Naive thymus-derived CD8-positive, alpha-beta T cell (primary cell): ENCODE results near the gene SORCS2. TPM values are rescaled to one million over a fixed set of nuclear protein-coding genes. Genes with fewer than 3 reads are reported as not detected.
"Not testable (repeated sequence)": the region's sequence is repeated elsewhere in the genome, so short reads cannot be mapped to it uniquely, and the experiment has no call there.

Experiments used
- ATAC-seq, 2 donors: fragments of 150-1000 bp; cut with Tn5 transposase in 1 of 2; sonication (Bioruptor Pico), chemical (Tn5 transposase) in 1 of 2; 1 replicate in 1 of 2; 2 replicates in 1 of 2; pipeline ENCODE4 v1.10.0; 2021; ENCODE audit warnings: mild to moderate bottlenecking in 2 of 2, moderate library complexity in 2 of 2
- POLR2A ChIA-PET: fragments of 350-600 bp; sonication (Branson Sonifier 250); formaldehyde crosslinking; loops from one replicate; lab custom pipeline; 2021; ENCODE audit warnings: antibody characterized with exemption; lab: Charles Lee
- DNase-seq, 10 donors: peaks; one replicate each; pipeline versions ENCODE4 v3.0.0 to v3.0.0-alpha.2; 2020 to 2022
- H3K27ac Mint-ChIP-seq, 10 donors: one replicate each; pipeline ENCODE4 v1.8.0; 2020 to 2022; ENCODE audit warnings: mild to moderate bottlenecking in 10 of 10, mixed read lengths in 10 of 10, moderate library complexity in 4 of 10, inconsistent platforms in 1 of 10
- H3K27me3 Mint-ChIP-seq, 5 donors: one replicate each; pipeline ENCODE4 v1.8.0; 2021 to 2022; ENCODE audit warnings: mixed read lengths in 5 of 5
- H3K36me3 Mint-ChIP-seq, 3 donors: one replicate each; pipeline ENCODE4 v1.8.0; 2020 to 2022; ENCODE audit warnings: mixed read lengths in 3 of 3, mild to moderate bottlenecking in 2 of 3, inconsistent platforms in 1 of 3
- H3K4me1 Mint-ChIP-seq, 4 donors: one replicate each; pipeline ENCODE4 v1.8.0; 2021 to 2022; ENCODE audit warnings: mixed read lengths in 4 of 4
- H3K4me3 Mint-ChIP-seq, 10 donors: one replicate each; pipeline ENCODE4 v1.8.0; 2020 to 2022; ENCODE audit warnings: mild to moderate bottlenecking in 10 of 10, mixed read lengths in 10 of 10, moderate library complexity in 6 of 10, inconsistent platforms in 1 of 10
- H3K9me3 Mint-ChIP-seq, 9 donors: one replicate each; pipeline ENCODE4 v1.8.0; 2020 to 2022; ENCODE audit warnings: mixed read lengths in 9 of 9, mild to moderate bottlenecking in 3 of 9, inconsistent platforms in 1 of 9, moderate library complexity in 1 of 9
- polyA plus RNA-seq, 3 donors: library from polyadenylated mRNA; unstranded; fragments of 300-500 nt; fragmentation: Illumina TruSeq; gene quantifications; one replicate each; pipeline ENCODE4 v1.2.3, GENCODE V29; 2021
- total RNA-seq, 8 experiments: library from RNA in 2 of 8; stranded (reverse) in 2 of 8; gene quantifications; one replicate each; pipeline ENCODE4 v1.2.3 and lab custom pipeline; 2021 to 2026

SORCS2 gene
- total and polyA plus RNA-seq, 5 experiments from 2014 or later = not detected

- peaks cover 0 to 23% (median 8%) of the 10 kb centered on the region in 5 donors for H3K27me3 Mint-ChIP-seq
- POLR2A ChIA-PET = no interaction called here
- ATAC-seq = no peak
Measured at GRCh38 chr4:7575426-7575825, 383.1 kb downstream of the SORCS2 start.

GRCh38 chr4:7577361-7578039 is 385.2 kb downstream of the SORCS2 start:
- ATAC-seq, POLR2A ChIA-PET, H3K4me3 Mint-ChIP-seq, DNase-seq, H3K4me1 Mint-ChIP-seq, H3K27ac Mint-ChIP-seq: not testable (repeated sequence)
- peaks cover 0 to 39% (median 12%) of the 10 kb centered on the region in 3 donors for H3K36me3 Mint-ChIP-seq
- peaks cover 17 to 66% (median 42%) of the 10 kb centered on the region in 9 donors for H3K9me3 Mint-ChIP-seq
- H3K27me3 Mint-ChIP-seq = peaks cover 0 to 17% (median 0%) of the 10 kb centered on the region in 5 donors

More at GRCh38 chr4:7575426-7575825, 383.1 kb downstream of the SORCS2 start:
- H3K36me3 Mint-ChIP-seq = peaks cover 0 to 39% (median 12%) of the 10 kb centered on the region in 3 donors
- peaks cover 17 to 58% (median 40%) of the 10 kb centered on the region in 9 donors for H3K9me3 Mint-ChIP-seq
- no peak overlapping the region for H3K27ac Mint-ChIP-seq
- DNase-seq = no peak
- no peaks in the 10 kb centered on the region for H3K4me1 Mint-ChIP-seq
- no peak overlapping the region for H3K4me3 Mint-ChIP-seq

DNA sequence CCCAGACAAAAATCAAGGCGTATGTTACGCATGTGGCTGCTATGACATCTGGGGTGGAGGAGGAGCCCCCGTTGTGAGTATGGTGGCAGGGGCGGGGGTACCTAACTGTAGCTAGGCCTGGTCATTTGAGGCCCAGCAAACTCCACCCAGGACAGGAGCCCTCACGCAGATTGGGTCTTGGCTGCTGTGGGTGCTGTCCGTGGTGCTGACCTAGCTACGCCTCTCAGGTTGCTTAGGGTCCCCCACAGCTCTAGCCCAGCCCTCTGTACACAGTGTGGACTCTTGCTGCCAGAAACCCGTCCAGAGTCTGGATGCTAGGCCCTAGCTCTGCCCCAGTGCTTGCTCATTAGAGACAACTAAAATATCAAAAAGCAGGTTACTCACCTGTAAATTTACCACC is 389.1 kb downstream of the SORCS2 start:
- peaks cover 0 to 9% (median 2%) of the 10 kb centered on the region in 5 donors for H3K27me3 Mint-ChIP-seq
- H3K36me3 Mint-ChIP-seq = peaks cover 0 to 28% (median 7%) of the 10 kb centered on the region in 3 donors
- H3K4me3 Mint-ChIP-seq = no peak overlapping the region
- no peaks in the 10 kb centered on the region for H3K4me1 Mint-ChIP-seq
- H3K27ac Mint-ChIP-seq = no peak overlapping the region
- DNase-seq = no peak
- H3K9me3 Mint-ChIP-seq = peaks cover 6 to 45% (median 33%) of the 10 kb centered on the region in 9 donors
- POLR2A ChIA-PET = no interaction called here
- no peak for ATAC-seq

DNA sequence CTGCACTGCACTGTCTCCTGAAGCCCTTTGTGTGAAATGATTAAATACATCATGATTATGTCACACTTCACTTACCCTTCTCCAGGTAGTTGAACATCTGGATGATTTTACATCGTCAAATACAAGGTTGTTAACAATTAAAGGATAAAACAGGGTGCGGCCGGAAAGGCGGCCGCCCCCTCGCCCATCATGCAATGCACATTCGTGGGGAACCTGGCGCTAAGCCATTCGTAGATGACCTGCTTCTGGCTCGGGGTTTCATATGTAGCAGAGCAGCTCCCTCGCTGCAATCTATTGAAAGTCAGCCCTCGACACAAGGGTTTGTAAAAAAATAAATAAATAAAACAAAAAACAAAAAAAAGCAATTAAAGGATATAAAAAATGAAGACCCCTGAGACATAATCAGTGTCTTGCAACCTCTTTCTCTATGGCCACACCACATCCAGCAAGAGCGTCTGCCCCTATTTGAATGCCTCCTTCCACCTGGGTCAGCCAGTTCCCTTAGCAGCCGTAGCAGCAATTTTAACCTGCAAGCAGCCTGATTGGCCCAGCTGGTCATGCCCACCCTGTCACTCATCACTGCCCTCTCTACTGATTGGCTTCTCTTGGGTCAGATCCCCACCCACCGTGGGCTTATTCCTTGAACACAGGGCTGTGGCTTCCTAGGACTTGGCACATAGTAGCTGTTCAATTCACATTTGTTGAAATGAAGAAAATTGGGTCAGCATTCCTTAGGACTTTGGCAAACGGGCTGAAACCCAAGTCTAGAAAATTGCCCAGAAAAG is 390.2 kb downstream of the SORCS2 start:
- ATAC-seq (no peak), DNase-seq (no peak)
- Mint-ChIP-seq H3K27me3 (peaks cover 0 to 14% (median 4%) of the 10 kb centered on the region in 5 donors), H3K36me3 (peaks cover 0 to 17% (median 7%) of the 10 kb centered on the region in 3 donors), H3K4me1 (no peaks in the 10 kb centered on the region), H3K9me3 (peaks cover 0 to 38% (median 27%) of the 10 kb centered on the region in 9 donors), H3K4me3 (no peak overlapping the region), H3K27ac (no peak overlapping the region)
- POLR2A ChIA-PET = no interaction called here

GRCh38 chr4:7584098-7584497 is 391.8 kb downstream of the SORCS2 start:
- DNase-seq (no peak), ATAC-seq (no peak)
- Mint-ChIP-seq H3K4me1 (no peaks in the 10 kb centered on the region), H3K27ac (no peak overlapping the region), H3K27me3 (peaks cover 2 to 21% (median 7%) of the 10 kb centered on the region in 5 donors), H3K36me3 (peaks cover 0 to 7% (median 0%) of the 10 kb centered on the region in 3 donors), H3K4me3 (no peak overlapping the region), H3K9me3 (peaks cover 0 to 22% (median 12%) of the 10 kb centered on the region in 9 donors)
- POLR2A ChIA-PET = no interaction called here

GRCh38 chr4:7584606-7585159 is 392.3 kb downstream of the SORCS2 start:
- Mint-ChIP-seq H3K4me1 (no peaks in the 10 kb centered on the region), H3K4me3 (no peak overlapping the region), H3K9me3 (peaks cover 0 to 16% (median 7%) of the 10 kb centered on the region in 9 donors), H3K36me3 (peaks cover 0 to 2% (median 0%) of the 10 kb centered on the region in 3 donors), H3K27me3 (peaks cover 2 to 25% (median 8%) of the 10 kb centered on the region in 5 donors), H3K27ac (no peak overlapping the region)
- DNase-seq (no peak), ATAC-seq (no peak)
- POLR2A ChIA-PET = no interaction called here

DNA sequence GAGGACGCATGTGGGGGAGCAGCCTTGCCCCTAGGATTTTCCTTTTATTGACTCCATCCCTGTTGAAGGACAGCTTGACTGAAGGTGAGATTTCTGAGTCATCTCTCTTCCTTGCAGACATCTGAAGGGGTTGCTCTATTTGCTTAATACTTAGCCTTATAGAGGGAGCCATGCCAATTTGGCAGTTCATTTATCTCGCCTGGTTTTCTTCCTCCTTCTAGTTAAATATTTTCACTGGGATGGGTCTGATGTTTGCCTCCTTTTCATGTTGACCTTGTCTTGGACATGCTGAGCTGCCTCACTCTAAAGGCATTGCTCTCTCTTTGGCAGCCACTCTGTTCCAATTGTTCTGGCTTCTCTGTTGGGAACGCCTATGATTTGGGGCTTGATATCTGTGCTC is 393.4 kb downstream of the SORCS2 start:
- Mint-ChIP-seq H3K4me3 (no peak overlapping the region), H3K36me3 (no peaks in the 10 kb centered on the region), H3K4me1 (no peaks in the 10 kb centered on the region), H3K9me3 (peaks cover 0 to 13% (median 3%) of the 10 kb centered on the region in 9 donors), H3K27ac (peak overlapping the region in 1 of 10 donors; percentile 71), H3K27me3 (peaks cover 2 to 25% (median 14%) of the 10 kb centered on the region in 5 donors)
- POLR2A ChIA-PET = no interaction called here
- DNase-seq (no peak), ATAC-seq (no peak)

GRCh38 chr4:7587433-7588405 is 395.4 kb downstream of the SORCS2 start:
- no peak for ATAC-seq
- POLR2A ChIA-PET = no interaction called here
- H3K4me3 Mint-ChIP-seq = no peak overlapping the region
- DNase-seq = no peak
- no peak overlapping the region for H3K27ac Mint-ChIP-seq
- no peaks in the 10 kb centered on the region for H3K4me1 Mint-ChIP-seq
- H3K9me3 Mint-ChIP-seq = peaks cover 0 to 11% (median 3%) of the 10 kb centered on the region in 9 donors
- peaks cover 2 to 25% (median 20%) of the 10 kb centered on the region in 5 donors for H3K27me3 Mint-ChIP-seq
- H3K36me3 Mint-ChIP-seq = no peaks in the 10 kb centered on the region

DNA sequence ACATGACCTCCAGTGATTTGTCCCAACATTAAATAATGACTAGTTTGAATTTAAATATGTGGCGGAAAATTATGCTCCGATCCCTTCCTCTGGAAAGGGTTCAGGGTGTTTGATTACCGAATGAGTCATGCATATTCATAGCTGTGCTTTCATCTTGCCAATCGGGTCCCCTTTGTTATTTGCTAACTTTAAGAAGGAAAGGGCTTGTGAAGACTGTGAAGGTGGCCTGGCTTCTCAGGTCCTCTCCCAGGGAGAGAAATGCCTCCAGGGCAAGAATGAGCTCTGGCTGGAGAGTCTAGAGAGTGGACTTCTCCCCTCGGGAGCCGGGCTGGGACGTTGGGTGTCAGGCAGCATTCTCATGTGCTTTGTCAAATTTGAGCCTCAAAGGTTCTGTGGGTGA is 397.9 kb downstream of the SORCS2 start:
- DNase-seq = no peak
- Mint-ChIP-seq H3K4me1 (no peaks in the 10 kb centered on the region), H3K27ac (no peak overlapping the region), H3K9me3 (peaks cover 0 to 6% (median 3%) of the 10 kb centered on the region in 9 donors), H3K36me3 (no peaks in the 10 kb centered on the region), H3K27me3 (peaks cover 2 to 34% (median 24%) of the 10 kb centered on the region in 5 donors), H3K4me3 (no peak overlapping the region)
- POLR2A ChIA-PET = no interaction called here
- no peak for ATAC-seq

DNA sequence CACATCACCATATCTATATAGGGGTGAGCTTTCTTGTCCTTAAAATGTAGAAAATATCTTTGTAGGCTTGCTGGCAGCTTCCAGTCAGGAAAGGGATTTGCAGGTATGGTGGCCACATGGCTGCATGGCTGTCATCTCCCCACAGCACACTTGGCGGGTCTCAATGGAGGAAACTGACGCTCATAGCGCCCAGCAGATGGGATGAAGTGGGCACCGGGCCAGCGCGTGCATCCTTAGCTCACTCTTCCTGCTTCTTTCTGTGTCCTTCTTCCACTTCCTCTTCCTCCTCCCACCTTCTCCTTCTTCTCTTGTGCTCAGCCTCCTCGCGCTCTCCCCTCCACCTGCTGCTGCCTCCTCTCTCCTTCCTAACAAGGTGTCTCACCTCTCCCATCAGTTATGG is 398.6 kb downstream of the SORCS2 start:
- no peaks in the 10 kb centered on the region for H3K36me3 Mint-ChIP-seq
- peaks cover 6 to 41% (median 31%) of the 10 kb centered on the region in 5 donors for H3K27me3 Mint-ChIP-seq
- POLR2A ChIA-PET = no interaction called here
- ATAC-seq = no peak
- no peaks in the 10 kb centered on the region for H3K4me1 Mint-ChIP-seq
- H3K4me3 Mint-ChIP-seq = no peak overlapping the region
- DNase-seq = no peak
- peaks cover 0 to 6% (median 3%) of the 10 kb centered on the region in 9 donors for H3K9me3 Mint-ChIP-seq
- H3K27ac Mint-ChIP-seq = no peak overlapping the region

DNA sequence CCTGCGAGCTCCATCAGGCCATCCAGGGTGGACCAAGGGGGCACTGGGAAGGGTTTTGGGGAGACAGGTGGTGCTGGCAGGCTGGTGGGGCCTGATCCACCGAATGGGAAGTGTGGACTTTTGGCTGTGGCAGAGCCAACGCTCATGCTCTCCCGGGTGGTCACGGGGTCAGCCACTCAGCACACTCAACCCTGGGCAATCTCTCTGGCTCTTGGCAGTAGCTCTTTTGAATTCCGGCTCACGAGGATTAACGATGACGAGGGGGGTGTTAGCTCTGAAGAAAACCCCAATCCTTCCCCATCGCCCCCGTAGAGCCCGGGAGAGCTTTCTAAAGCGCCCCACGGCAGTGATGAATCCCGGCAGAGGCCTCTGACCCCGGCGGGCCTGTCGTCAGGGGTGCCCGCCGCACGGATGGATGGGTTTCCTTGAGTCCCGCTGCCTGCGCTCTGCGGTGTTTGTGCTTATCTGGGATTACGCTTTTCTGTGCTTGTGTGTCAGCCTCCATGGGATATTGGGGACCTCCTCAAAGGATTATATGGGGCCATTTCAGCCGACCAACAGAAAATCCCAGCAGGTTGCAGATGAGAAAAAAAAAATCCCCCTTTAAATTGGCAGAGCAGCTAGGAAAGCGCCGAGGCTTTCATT is 399.2 kb downstream of the SORCS2 start:
- peaks cover 0 to 5% (median 3%) of the 10 kb centered on the region in 9 donors for H3K9me3 Mint-ChIP-seq
- H3K27me3 Mint-ChIP-seq = peaks cover 7 to 44% (median 29%) of the 10 kb centered on the region in 5 donors
- POLR2A ChIA-PET = no interaction called here
- no peak overlapping the region for H3K4me3 Mint-ChIP-seq
- no peaks in the 10 kb centered on the region for H3K36me3 Mint-ChIP-seq
- H3K27ac Mint-ChIP-seq = no peak overlapping the region
- H3K4me1 Mint-ChIP-seq = no peaks in the 10 kb centered on the region
- ATAC-seq (no peak), DNase-seq (no peak)
